HL-60 (cell line): ENCODE data around the gene KIF26B.

ENCODE experiments used
- DNase-seq, 2 experiments: peaks; one replicate each; pipeline ENCODE4 v3.0.0-alpha.2; 2010 to 2020; ENCODE audit warnings: low read depth in 1 of 2, low spot score in 1 of 2
- H3K27ac ChIP-seq: fragments of 250-450 bp; sonication (Bioruptor Pico); replicated peaks from 2 replicates; pipeline ENCODE4 v1.5.1; 2020; ENCODE audit warnings: mild to moderate bottlenecking, moderate library complexity
- H3K27me3 ChIP-seq: fragments of 250-450 bp; sonication (Bioruptor Pico); 2 replicates; pipeline ENCODE4 v1.5.1; 2021; ENCODE audit warnings: mild to moderate bottlenecking, moderate library complexity; ENCODE audit not compliant: insufficient read depth, poor library complexity, severe bottlenecking
- H3K4me3 ChIP-seq: replicated peaks from 2 replicates; pipeline ENCODE4 v1.5.1; 2011; ENCODE audit warnings: mild to moderate bottlenecking, control low read depth, low read length; ENCODE audit not compliant: insufficient read depth
- CTCF ChIP-seq: IDR thresholded peaks from one replicate; pipeline ENCODE4 v1.5.1; 2011; ENCODE audit warnings: low read length, control low read depth, inconsistent platforms; ENCODE audit not compliant: insufficient read depth
- GABPA ChIP-seq: IDR thresholded peaks from 2 replicates; pipeline ENCODE4 v1.6.1; 2012; ENCODE audit warnings: low read depth
- POLR2AphosphoS5 ChIP-seq: IDR thresholded peaks from 2 replicates; pipeline ENCODE4 v1.6.1; 2012; ENCODE audit warnings: low read depth
- REST ChIP-seq: IDR thresholded peaks from 2 replicates; pipeline ENCODE4 v1.6.1; 2012; ENCODE audit warnings: low read depth; ENCODE audit not compliant: insufficient replicate concordance
- SPI1 ChIP-seq: IDR thresholded peaks from 2 replicates; pipeline ENCODE4 v1.6.1; 2012; ENCODE audit warnings: low read depth, mild to moderate bottlenecking, borderline replicate concordance

Gene KIF26B

GRCh38 chr1:245585252-245585959 lies 430.6 kb downstream of the KIF26B start:
- no peak overlapping the region for H3K4me3 ChIP-seq
- no peak for TF ChIP-seq POLR2AphosphoS5
- TF ChIP-seq GABPA, result no peak
- no peak overlapping the region for H3K27ac ChIP-seq
- no peaks in the 10 kb centered on the region for H3K27me3 ChIP-seq
- DNase-seq, result no peak

- no peak overlapping the region for H3K27ac ChIP-seq
These were observed 432.8 kb downstream of the KIF26B start for GRCh38 chr1:245587435-245588115.

GRCh38 chr1:245588116-245588639 lies 433.4 kb downstream of the KIF26B start:
- Histone ChIP-seq H3K27ac (no peak overlapping the region), H3K4me3 (no peak overlapping the region), H3K27me3 (no peaks in the 10 kb centered on the region)
- DNase-seq, result no peak
- TF ChIP-seq REST (no peak), CTCF (no peak), GABPA (no peak), POLR2AphosphoS5 (no peak), SPI1 (no peak)

More at GRCh38 chr1:245587435-245588115, 432.8 kb downstream of the KIF26B start:
- DNase-seq, result no peak
- H3K4me3 ChIP-seq, result no peak overlapping the region
- TF ChIP-seq SPI1 (no peak), REST (no peak), POLR2AphosphoS5 (no peak), CTCF (no peak)
- H3K27me3 ChIP-seq, result no peaks in the 10 kb centered on the region

- H3K4me3 ChIP-seq, result no peak overlapping the region
- no peak for DNase-seq
- H3K27ac ChIP-seq, result no peak overlapping the region
- no peak for TF ChIP-seq CTCF
- H3K27me3 ChIP-seq, result no peaks in the 10 kb centered on the region
These were observed 434.5 kb downstream of the KIF26B start for GRCh38 chr1:245589316-245589715.
